Neuronal stem cell (in vitro differentiated cells): ENCODE data around the gene ADCY10.

Experiments
- DNase-seq: peaks from one replicate; pipeline ENCODE4 v3.0.0-alpha.2; 2013; ENCODE audit warnings: low spot score
- H2AFZ ChIP-seq: one replicate; pipeline ENCODE4 v1.6.1; 2013; ENCODE audit warnings: mild to moderate bottlenecking, low read length, inconsistent platforms
- H2AK5ac ChIP-seq: 2 replicates; pipeline ENCODE4 v1.6.1; 2013; ENCODE audit warnings: low read depth, mild to moderate bottlenecking, inconsistent platforms, low read length, moderate library complexity, mixed read lengths
- H2BK120ac ChIP-seq: 2 replicates; pipeline ENCODE4 v1.6.1; 2013; ENCODE audit warnings: low read depth, mild to moderate bottlenecking, inconsistent platforms, low read length, moderate library complexity, mixed read lengths
- H2BK12ac ChIP-seq: one replicate; pipeline ENCODE4 v1.6.1; 2013; ENCODE audit warnings: low read length, inconsistent platforms
- H2BK15ac ChIP-seq: 2 replicates; pipeline ENCODE4 v1.6.1; 2013; ENCODE audit warnings: mild to moderate bottlenecking, low read length, inconsistent platforms, mixed read lengths
- H2BK5ac ChIP-seq: one replicate; pipeline ENCODE4 v1.6.1; 2013; ENCODE audit warnings: inconsistent platforms, mild to moderate bottlenecking, low read length, moderate library complexity
- H3K14ac ChIP-seq: one replicate; pipeline ENCODE4 v1.6.1; 2013; ENCODE audit warnings: low read length, inconsistent platforms
- H3K18ac ChIP-seq: 2 replicates; pipeline ENCODE4 v1.6.1; 2013; ENCODE audit warnings: low read length, inconsistent platforms
- H3K23ac ChIP-seq: 2 replicates; pipeline ENCODE4 v1.6.1; 2013; ENCODE audit warnings: low read depth, mild to moderate bottlenecking, mixed read lengths, low read length, inconsistent platforms; ENCODE audit not compliant: poor library complexity
- H3K27ac ChIP-seq: replicated peaks from 3 replicates; pipeline ENCODE4 v1.5.1; 2013; ENCODE audit warnings: low read length, inconsistent platforms
- H3K27me3 ChIP-seq, 3 experiments: 2 replicates each; pipeline ENCODE4 v1.6.1; 2013; ENCODE audit warnings: low read length in 3 of 3, mild to moderate bottlenecking in 2 of 3, inconsistent platforms in 1 of 3, low read depth in 1 of 3, mixed read lengths in 1 of 3, moderate library complexity in 1 of 3; ENCODE audit not compliant: control insufficient read depth in 3 of 3, insufficient read depth in 3 of 3
- H3K36me3 ChIP-seq, 2 donors: replicated peaks in 1 of 2; 2 replicates each; pipeline ENCODE4 v1.6.1; 2013; ENCODE audit warnings: low read length in 2 of 2; ENCODE audit not compliant: control insufficient read depth in 2 of 2, insufficient read depth in 2 of 2
- H3K4ac ChIP-seq: 2 replicates; pipeline ENCODE4 v1.6.1; 2013; ENCODE audit warnings: inconsistent platforms, mild to moderate bottlenecking, low read length, moderate library complexity
- H3K4me1 ChIP-seq, 2 donors: 1 replicate in 1 of 2; 2 replicates in 1 of 2; pipeline ENCODE4 v1.6.1; 2013; ENCODE audit warnings: low read length in 2 of 2, low read depth in 1 of 2; ENCODE audit not compliant: control insufficient read depth in 2 of 2, insufficient read depth in 1 of 2
- H3K4me2 ChIP-seq: one replicate; pipeline ENCODE4 v1.6.1; 2013; ENCODE audit warnings: mild to moderate bottlenecking, low read length, inconsistent platforms; ENCODE audit not compliant: insufficient read depth, poor library complexity, severe bottlenecking
- H3K4me3 ChIP-seq, 2 donors: 2 replicates each; pipeline ENCODE4 v1.5.1; 2013; ENCODE audit warnings: low read length in 2 of 2, mild to moderate bottlenecking in 2 of 2, inconsistent platforms in 1 of 2, moderate library complexity in 1 of 2
- H3K79me1 ChIP-seq: one replicate; pipeline ENCODE4 v1.6.1; 2013; ENCODE audit warnings: low read depth, mild to moderate bottlenecking, inconsistent platforms, low read length, moderate library complexity
- H3K9ac ChIP-seq: one replicate; pipeline ENCODE4 v1.6.1; 2013; ENCODE audit warnings: mild to moderate bottlenecking, low read depth, low read length, inconsistent platforms; ENCODE audit not compliant: poor library complexity
- H3K9me3 ChIP-seq, 2 donors: replicated peaks in 1 of 2; 2 replicates each; pipeline versions ENCODE3 to v1.6.1; 2013; ENCODE audit warnings: low read length in 2 of 2, mild to moderate bottlenecking in 2 of 2, inconsistent platforms in 1 of 2, low read depth in 1 of 2, mixed read lengths in 1 of 2, moderate library complexity in 1 of 2; ENCODE audit not compliant: control insufficient read depth in 2 of 2, insufficient read depth in 1 of 2
- H4K8ac ChIP-seq: one replicate; pipeline ENCODE4 v1.6.1; 2013; ENCODE audit warnings: low read depth, mild to moderate bottlenecking, inconsistent platforms, low read length, moderate library complexity
- H4K91ac ChIP-seq: one replicate; pipeline ENCODE4 v1.6.1; 2013; ENCODE audit warnings: low read length, low read depth, mild to moderate bottlenecking, inconsistent platforms; ENCODE audit not compliant: poor library complexity
- WGBS, 2 donors: extraction: QIAGEN DNeasy Blood & Tissue Kit; methylation state at CpG; one replicate each; pipeline ENCODE4 v1.1.7; 2013; ENCODE audit warnings: missing lambda C conversion rate in 2 of 2, mixed read lengths in 1 of 2; ENCODE audit not compliant: insufficient read length in 2 of 2, insufficient replicate concordance in 1 of 2; ENCODE audit errors: extremely low coverage in 2 of 2; 5-methylcytosine and 5-hydroxymethylcytosine counted together

ADCY10 gene

DNA sequence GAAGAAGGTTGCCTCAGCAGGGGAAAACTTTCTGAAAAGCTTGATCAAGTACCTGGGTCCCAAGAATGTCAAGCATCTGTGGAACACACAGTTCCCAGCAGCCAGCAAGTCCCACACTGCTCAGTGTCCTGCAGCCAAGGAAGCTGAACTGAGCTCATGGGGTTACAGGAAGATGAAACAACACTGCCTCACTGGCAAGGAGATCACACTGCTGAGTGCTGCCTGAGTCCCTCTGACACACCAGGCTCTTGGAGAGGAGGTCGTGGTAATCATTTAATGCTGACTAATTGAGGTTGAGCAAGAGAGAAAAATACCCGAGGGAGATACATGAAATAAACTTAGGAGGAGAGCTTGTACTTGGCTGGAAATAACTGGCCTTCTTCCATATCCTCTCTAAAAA lies 116.9 kb downstream of the ADCY10 start:
- Histone ChIP-seq H3K36me3 (peaks cover 0 to 8% of the 10 kb centered on the region in 2 donors), H3K27ac (peak overlapping the region; percentile 27), H3K9me3 (peaks cover under 1 to 1% of the 10 kb centered on the region in 2 donors)

DNA sequence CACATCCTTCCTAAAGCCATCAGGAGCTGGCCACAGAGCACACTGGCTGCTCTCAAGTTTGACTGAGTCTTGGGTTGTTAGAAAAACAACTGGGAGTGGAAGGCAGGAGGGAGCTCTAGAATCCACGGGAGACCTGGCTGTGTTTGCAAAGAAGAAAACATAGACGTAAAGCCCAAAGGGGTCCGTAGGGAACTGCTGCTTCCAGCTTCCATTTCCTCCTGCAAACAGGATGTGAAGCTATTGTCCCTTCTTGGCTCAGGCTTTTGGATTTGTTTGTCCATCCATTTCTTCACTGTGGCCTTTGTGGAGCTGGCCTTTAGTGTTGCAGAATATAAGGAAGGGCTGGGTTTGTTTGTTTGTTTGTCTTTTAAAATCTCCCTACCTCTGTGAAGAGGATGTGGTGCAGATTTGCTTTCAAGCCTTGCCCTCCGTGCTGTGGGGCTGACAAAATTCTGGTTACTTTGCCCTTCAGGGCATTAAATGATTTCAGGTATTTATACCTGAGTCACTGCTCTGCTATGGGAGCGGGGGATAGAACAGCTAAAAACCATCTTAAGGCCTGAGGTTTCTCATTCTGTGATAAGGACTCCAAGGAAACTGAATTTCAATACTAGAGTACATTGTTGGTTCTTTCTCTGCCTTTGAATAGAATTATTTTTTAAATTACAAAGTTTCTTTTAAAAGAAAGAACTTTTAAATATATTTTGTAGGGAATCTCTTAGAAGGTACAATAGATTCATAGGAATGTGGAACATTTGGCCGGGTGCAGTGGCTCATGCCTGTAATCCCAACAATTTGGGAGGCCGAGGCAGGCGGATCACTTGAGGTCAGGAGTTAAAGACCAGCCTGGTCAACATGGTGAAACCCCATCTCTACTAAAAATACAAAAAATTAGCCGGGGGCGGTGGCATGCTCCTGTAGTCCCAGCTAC lies 117.9 kb downstream of the ADCY10 start:
- H2BK15ac ChIP-seq = no peak overlapping the region
- H3K4me2 ChIP-seq = no peak overlapping the region
- no peak overlapping the region for H4K8ac ChIP-seq
- H3K27me3 ChIP-seq = no peaks in the 10 kb centered on the region
- no peak overlapping the region for H2BK12ac ChIP-seq
- H3K18ac ChIP-seq = no peak overlapping the region
- no peak overlapping the region for H4K91ac ChIP-seq
- H3K4ac ChIP-seq = no peak overlapping the region
- no peak overlapping the region for H3K14ac ChIP-seq
- no peaks in the 10 kb centered on the region for H3K79me1 ChIP-seq
- H3K4me3 ChIP-seq = no peak overlapping the region
- peaks cover 0 to 11% of the 10 kb centered on the region in 2 donors for H3K36me3 ChIP-seq
- H3K9me3 ChIP-seq = no peaks in the 10 kb centered on the region
- no peak for DNase-seq
- no CpG with 5 or more reads among the region's 10 CpGs for whole genome bisulfite sequencing, 2 donors
- no peak overlapping the region for H2BK5ac ChIP-seq
- no peak overlapping the region for H2AFZ ChIP-seq
- H3K4me1 ChIP-seq = peaks cover 4 to 6% of the 10 kb centered on the region in 2 donors
- H2AK5ac ChIP-seq = no peak overlapping the region
- H2BK120ac ChIP-seq = no peak overlapping the region
- H3K27ac ChIP-seq = no peak overlapping the region
- H3K9ac ChIP-seq = no peak overlapping the region
- no peak overlapping the region for H3K23ac ChIP-seq

More for the DNA sequence above, 116.9 kb downstream of the ADCY10 start:
- Histone ChIP-seq H3K4me3 (no peak overlapping the region), H3K4me1 (peaks cover 4 to 6% of the 10 kb centered on the region in 2 donors), H2BK120ac (no peak overlapping the region), H3K9ac (no peak overlapping the region), H2BK15ac (no peak overlapping the region), H2BK5ac (no peak overlapping the region), H3K79me1 (no peaks in the 10 kb centered on the region), H2AK5ac (no peak overlapping the region), H4K8ac (no peak overlapping the region), H3K18ac (peak overlapping the region; percentile 65), H2BK12ac (no peak overlapping the region), H3K23ac (no peak overlapping the region), H3K4me2 (no peak overlapping the region), H4K91ac (no peak overlapping the region), H3K14ac (no peak overlapping the region), H2AFZ (no peak overlapping the region), H3K27me3 (no peaks in the 10 kb centered on the region), H3K4ac (no peak overlapping the region)
- no peak for DNase-seq
- WGBS, 2 donors = no CpG with 5 or more reads among the region's 2 CpGs

DNA sequence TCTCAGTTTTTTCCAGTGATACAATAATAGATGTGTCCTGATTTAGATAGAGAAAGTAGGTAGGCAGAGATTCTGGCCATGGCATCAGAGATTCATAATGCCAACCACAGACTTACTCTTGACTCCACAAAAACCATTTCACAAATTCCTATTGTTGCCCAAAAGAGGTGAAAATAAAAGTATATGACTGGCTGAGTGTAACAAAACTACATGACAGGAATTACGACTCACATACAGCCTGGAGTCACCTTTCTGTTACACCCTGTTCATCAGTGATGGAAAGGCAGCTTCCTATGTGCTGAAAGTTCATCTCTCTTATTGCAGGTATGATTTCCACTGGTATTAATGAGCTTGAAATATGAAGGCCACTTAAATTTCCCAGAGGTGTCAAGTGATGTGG lies 119.9 kb downstream of the ADCY10 start:
- H3K79me1 ChIP-seq = no peaks in the 10 kb centered on the region
- H3K4me2 ChIP-seq = no peak overlapping the region
- H2BK5ac ChIP-seq = no peak overlapping the region
- H3K9me3 ChIP-seq = peaks cover 0 to 2% of the 10 kb centered on the region in 2 donors
- no peak overlapping the region for H2AFZ ChIP-seq
- H2BK12ac ChIP-seq = no peak overlapping the region
- no peak overlapping the region for H3K9ac ChIP-seq
- H2BK15ac ChIP-seq = no peak overlapping the region
- no peak overlapping the region for H3K4ac ChIP-seq
- no peak overlapping the region for H2AK5ac ChIP-seq
- no peak overlapping the region for H2BK120ac ChIP-seq
- H3K27me3 ChIP-seq = no peaks in the 10 kb centered on the region
- peaks cover 4 to 8% of the 10 kb centered on the region in 2 donors for H3K4me1 ChIP-seq
- no peak overlapping the region for H4K8ac ChIP-seq
- H4K91ac ChIP-seq = no peak overlapping the region
- no CpG with 5 or more reads among the region's 1 CpG for WGBS, 2 donors
- H3K23ac ChIP-seq = no peak overlapping the region
- no peak overlapping the region for H3K27ac ChIP-seq
- H3K18ac ChIP-seq = no peak overlapping the region
- no peak overlapping the region for H3K4me3 ChIP-seq
- peaks cover 11 to 31% of the 10 kb centered on the region in 2 donors for H3K36me3 ChIP-seq
- no peak for DNase-seq
- no peak overlapping the region for H3K14ac ChIP-seq

DNA sequence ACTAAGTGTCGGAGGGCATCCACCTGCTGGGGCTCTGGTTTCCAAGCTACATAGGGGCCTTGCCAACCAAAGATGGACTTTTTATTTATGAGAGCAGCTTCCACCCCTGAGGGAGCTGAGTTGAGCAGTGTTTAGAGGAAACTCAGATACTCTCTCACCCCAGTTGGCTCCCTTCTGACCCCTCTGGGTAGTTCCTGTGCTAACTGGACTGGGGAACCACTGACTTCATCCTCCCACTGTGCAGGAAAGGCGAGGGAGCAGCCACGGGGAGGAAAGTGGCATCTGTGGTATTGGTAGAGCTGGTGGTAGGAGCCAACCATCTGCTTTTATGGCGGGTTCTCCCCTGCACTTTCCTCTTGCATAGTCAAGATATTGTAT lies 121.8 kb downstream of the ADCY10 start:
- peaks cover 16 to 50% of the 10 kb centered on the region in 2 donors for H3K36me3 ChIP-seq
- no peak for DNase-seq

More for the DNA sequence above, 121.8 kb downstream of the ADCY10 start:
- Histone ChIP-seq H3K14ac (no peak overlapping the region), H4K91ac (no peak overlapping the region), H2BK5ac (no peak overlapping the region), H3K4me1 (peaks cover 4 to 8% of the 10 kb centered on the region in 2 donors), H3K9me3 (peaks cover 0 to 2% of the 10 kb centered on the region in 2 donors), H2AK5ac (no peak overlapping the region), H3K4me3 (no peak overlapping the region), H3K27ac (no peak overlapping the region), H2BK120ac (no peak overlapping the region), H3K4ac (no peak overlapping the region), H2BK15ac (no peak overlapping the region), H3K9ac (no peak overlapping the region), H3K4me2 (no peak overlapping the region), H3K18ac (no peak overlapping the region), H2AFZ (no peak overlapping the region), H3K79me1 (peaks cover 2% of the 10 kb centered on the region), H3K23ac (no peak overlapping the region), H2BK12ac (no peak overlapping the region), H4K8ac (no peak overlapping the region), H3K27me3 (no peaks in the 10 kb centered on the region)
- no CpG with 5 or more reads among the region's 4 CpGs for WGBS, 2 donors
